Body of pancreas (tissue), 4 donors: ENCODE data around the gene TMEM238L. TPM values are rescaled to one million over a fixed set of nuclear protein-coding genes. Genes with fewer than 3 reads are reported as not detected.

ENCODE experiments used
- ATAC-seq: fragments of 150-250 bp; one replicate; pipeline ENCODE4 v1.9.1; 2016
- DNase-seq, 4 donors: peaks; one replicate each; pipeline ENCODE4 v3.0.0-alpha.2; 2019
- H3K27ac ChIP-seq, 4 donors: fragments of 200-600 bp; sonication (generic); 1 replicate in 3 of 4; 2 replicates in 1 of 4; pipeline versions ENCODE4 v1.5.1 to v1.6.1; 2016 to 2019; ENCODE audit warnings: mild to moderate bottlenecking in 1 of 4, mixed read lengths in 1 of 4, moderate library complexity in 1 of 4
- H3K27me3 ChIP-seq, 2 donors: fragments of 200-600 bp; sonication (generic); one replicate each; pipeline ENCODE4 v1.6.0; 2016; ENCODE audit warnings: mild to moderate bottlenecking in 1 of 2
- H3K36me3 ChIP-seq, 2 donors: fragments of 200-600 bp; sonication (generic); replicated peaks in 1 of 2; 2 replicates each; pipeline ENCODE4 v1.5.1; 2016; ENCODE audit warnings: low read depth in 2 of 2; ENCODE audit not compliant: insufficient read depth in 1 of 2
- H3K4me1 ChIP-seq: fragments of 200-600 bp; sonication (generic); one replicate; pipeline ENCODE4 v1.6.0; 2016
- H3K4me3 ChIP-seq, 2 donors: fragments of 200-600 bp; sonication (generic); 1 replicate in 1 of 2; 2 replicates in 1 of 2; pipeline ENCODE4 v1.5.1; 2016 to 2019
- H3K9me3 ChIP-seq, 3 donors: fragments of 200-600 bp; sonication (generic); 1 replicate in 2 of 3; 2 replicates in 1 of 3; pipeline ENCODE4 v1.5.1; 2016
- CTCF ChIP-seq, 7 experiments: fragments of 450-650 bp in 4 of 7; fragments of 200-600 bp in 3 of 7; sonication (generic) in 3 of 7; IDR thresholded peaks; one replicate each; pipeline ENCODE4 v1.5.1; 2016 to 2019; ENCODE audit warnings: antibody characterized with exemption in 7 of 7
- POLR2A ChIP-seq, 3 donors: fragments of 450-650 bp; IDR thresholded peaks; one replicate each; pipeline ENCODE4 v1.6.1; 2016; ENCODE audit warnings: antibody characterized with exemption in 3 of 3, mild to moderate bottlenecking in 2 of 3
- WGBS, 2 donors: methylation state at CpG; one replicate each; pipeline ENCODE4 v1.1.5; 2017; 5-methylcytosine and 5-hydroxymethylcytosine counted together
- intact Hi-C: fragments of 100-400 bp; cut with DNase I; formaldehyde crosslinking; loops from one replicate; pipeline ENCODE4 v1.15.1; 2023
- total RNA-seq, 2 donors: library from RNA; depleted of rRNA; stranded (reverse); fragments of >200 nt; gene quantifications; one replicate each; pipeline ENCODE4 v1.1.0, GENCODE V29; 2016

Gene TMEM238L
- total RNA-seq, 2 donors from 2014 or later: not detected

GRCh38 chr17:10831696-10832095 lies 27.8 kb upstream of the TMEM238L start:
- ATAC-seq (no peak), DNase-seq (no peak)
- no peaks in the 10 kb centered on the region for H3K27me3 ChIP-seq
- no peak overlapping the region for H3K4me3 ChIP-seq
- no peak overlapping the region for H3K27ac ChIP-seq
- 93 to 97% methylated on average over 4 to 5 of the region's 5 CpGs for WGBS, 2 donors
- TF ChIP-seq POLR2A (IDR thresholded peaks at IDR 0.05) (no peak), CTCF (IDR thresholded peaks at IDR 0.05) (no peak)
- H3K36me3 ChIP-seq: no peaks in the 10 kb centered on the region
- peaks cover under 1% of the 10 kb centered on the region for H3K4me1 ChIP-seq
- no peaks in the 10 kb centered on the region for H3K9me3 ChIP-seq
- intact Hi-C loops: no loop called here

GRCh38 chr17:10827898-10828552 lies 24.1 kb upstream of the TMEM238L start:
- Histone ChIP-seq H3K4me1 (no peaks in the 10 kb centered on the region), H3K27ac (no peak overlapping the region), H3K36me3 (no peaks in the 10 kb centered on the region), H3K4me3 (no peak overlapping the region), H3K9me3 (no peaks in the 10 kb centered on the region), H3K27me3 (no peaks in the 10 kb centered on the region)
- no peak for ATAC-seq
- TF ChIP-seq POLR2A (IDR thresholded peaks at IDR 0.05): no peak
- TF ChIP-seq CTCF (IDR thresholded peaks at IDR 0.05): no peak
- 56 to 61% methylated on average over 5 of the region's 5 CpGs for WGBS, 2 donors
- intact Hi-C loops: no loop called here
- DNase-seq: no peak

DNA sequence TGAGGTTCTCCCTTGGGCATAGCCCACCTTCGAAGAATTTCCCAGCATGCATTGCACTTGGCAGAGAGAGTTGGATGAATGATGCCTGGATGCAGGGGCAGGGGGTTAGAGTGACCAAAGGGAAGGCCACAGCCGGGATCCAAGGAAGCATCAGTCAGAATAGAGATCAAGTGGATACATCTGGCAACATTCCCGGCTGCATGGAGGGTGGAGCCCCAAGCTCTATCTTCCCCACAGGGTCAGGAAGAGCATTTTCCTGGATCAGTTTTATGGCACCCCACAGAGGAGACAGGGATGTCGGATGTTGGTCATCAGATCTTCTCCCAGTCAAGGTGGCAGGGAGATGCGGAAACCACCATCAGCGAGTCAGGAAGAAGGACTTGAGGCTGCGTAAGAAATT lies 21.0 kb upstream of the TMEM238L start:
- Histone ChIP-seq H3K27me3 (no peaks in the 10 kb centered on the region), H3K9me3 (no peaks in the 10 kb centered on the region), H3K4me1 (peaks cover 11% of the 10 kb centered on the region), H3K27ac (no peak overlapping the region), H3K36me3 (no peaks in the 10 kb centered on the region), H3K4me3 (no peak overlapping the region)
- DNase-seq (no peak), ATAC-seq (no peak)
- no peak for TF ChIP-seq POLR2A (IDR thresholded peaks at IDR 0.05)
- no peak for TF ChIP-seq CTCF (IDR thresholded peaks at IDR 0.05)
- WGBS, 2 donors: 74 to 87% methylated on average over 6 to 7 of the region's 7 CpGs
- intact Hi-C loops: no loop called here

GRCh38 chr17:10821770-10822169 lies 17.9 kb upstream of the TMEM238L start:
- H3K9me3 ChIP-seq: no peaks in the 10 kb centered on the region
- intact Hi-C loops: no loop called here
- DNase-seq (peak in 1 of 4 donors; percentile 48), ATAC-seq (no peak)
- H3K27ac ChIP-seq: no peak overlapping the region
- H3K4me1 ChIP-seq: peaks cover 11% of the 10 kb centered on the region
- no peak overlapping the region for H3K4me3 ChIP-seq
- TF ChIP-seq CTCF (IDR thresholded peaks at IDR 0.05) (no peak), POLR2A (IDR thresholded peaks at IDR 0.05) (no peak)
- no peaks in the 10 kb centered on the region for H3K27me3 ChIP-seq
- no peaks in the 10 kb centered on the region for H3K36me3 ChIP-seq

DNA sequence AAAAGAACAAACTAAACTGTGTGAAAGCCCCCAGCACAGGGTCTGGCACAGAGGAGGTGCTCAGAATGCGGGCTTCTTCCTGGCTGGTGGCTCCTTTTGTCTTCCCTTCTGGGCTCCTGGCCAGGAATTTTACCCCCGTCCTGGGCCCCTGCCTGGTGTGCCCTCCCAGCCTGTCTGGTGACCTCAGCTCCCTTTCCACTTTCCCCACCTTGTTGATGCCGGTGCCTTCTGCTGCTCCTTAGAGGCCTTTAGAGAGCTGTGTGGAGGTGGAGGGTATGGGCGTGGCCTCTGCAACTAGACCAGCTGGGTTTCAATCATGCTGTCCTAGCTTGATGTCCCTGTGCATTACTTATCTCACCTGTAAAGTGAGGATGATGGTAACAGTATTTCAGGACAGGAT lies 17.2 kb upstream of the TMEM238L start:
- Histone ChIP-seq H3K9me3 (no peaks in the 10 kb centered on the region), H3K4me1 (peaks cover 11% of the 10 kb centered on the region), H3K4me3 (no peak overlapping the region), H3K27ac (no peak overlapping the region), H3K36me3 (no peaks in the 10 kb centered on the region), H3K27me3 (no peaks in the 10 kb centered on the region)
- no peak for ATAC-seq
- WGBS, 2 donors: 73% methylated on average over 4 of the region's 4 CpGs
- intact Hi-C loops: no loop called here
- no peak for TF ChIP-seq POLR2A (IDR thresholded peaks at IDR 0.05)
- no peak for DNase-seq
